Raji (cell line): Measurements from ENCODE around the gene KRTAP4-1.

Experiments used
- POLR2A ChIP-seq: IDR thresholded peaks from 2 replicates; pipeline ENCODE4 v1.6.1; 2011; ENCODE audit warnings: low read depth, low read length, control low read depth; ENCODE audit not compliant: insufficient read depth

The KRTAP4-1 gene

DNA sequence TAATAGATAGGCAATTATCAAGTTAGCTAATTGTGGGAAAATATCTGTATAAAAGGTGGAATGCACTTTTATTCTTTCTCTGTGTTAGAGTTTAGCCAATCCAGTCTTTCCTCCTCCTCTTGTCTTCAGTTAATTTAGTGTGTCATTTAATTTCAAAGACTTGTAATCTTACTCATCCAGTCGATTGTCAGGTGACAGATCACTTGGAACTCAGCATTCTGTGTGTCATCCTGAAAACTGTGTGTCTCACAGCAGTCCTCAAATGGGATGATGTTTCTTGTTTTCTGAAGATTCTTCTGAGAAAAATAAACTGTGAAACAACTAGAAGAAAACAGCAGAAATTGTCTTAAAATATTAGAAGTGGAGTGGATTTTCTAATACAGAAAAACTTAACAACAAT, 290 bp upstream of the KRTAP4-1 start:
- no peak for TF ChIP-seq POLR2A

DNA sequence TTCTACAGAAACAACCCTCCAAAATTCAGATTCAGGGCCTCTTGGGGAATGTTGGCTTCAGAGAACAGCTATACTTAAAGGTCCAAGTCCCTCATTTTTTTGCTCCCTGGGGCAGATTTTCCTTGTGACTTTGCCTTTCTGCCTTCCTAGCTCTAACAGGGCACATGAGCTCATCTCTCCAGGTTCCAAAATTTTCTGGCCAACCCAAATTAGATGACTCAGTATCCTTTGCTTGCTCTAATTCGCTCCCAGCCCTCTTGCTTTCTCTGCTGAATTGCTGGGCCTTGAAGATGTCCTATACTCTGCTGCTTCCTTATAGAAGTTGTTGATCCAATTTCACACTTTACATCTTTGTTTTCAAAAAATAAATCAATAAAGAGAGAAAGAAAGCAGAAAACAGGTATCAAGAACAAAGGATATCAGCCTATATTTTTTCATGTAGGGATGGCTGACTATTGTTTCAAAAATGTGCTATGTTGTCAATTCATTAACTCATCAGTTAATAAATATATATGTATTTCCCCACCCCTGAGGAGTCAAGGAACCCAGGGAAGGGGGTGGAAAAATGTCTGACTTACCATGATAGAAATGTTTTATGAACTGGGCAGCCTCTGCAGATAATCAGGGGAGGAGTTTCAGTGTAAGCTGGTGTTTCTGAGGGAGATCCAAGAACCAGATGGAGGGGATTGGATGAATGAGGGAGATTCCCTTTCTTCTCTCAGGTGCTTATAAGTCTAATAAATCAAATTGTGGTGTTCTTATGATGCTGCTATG, 5.7 kb downstream of the KRTAP4-1 start:
- TF ChIP-seq POLR2A: no peak

DNA sequence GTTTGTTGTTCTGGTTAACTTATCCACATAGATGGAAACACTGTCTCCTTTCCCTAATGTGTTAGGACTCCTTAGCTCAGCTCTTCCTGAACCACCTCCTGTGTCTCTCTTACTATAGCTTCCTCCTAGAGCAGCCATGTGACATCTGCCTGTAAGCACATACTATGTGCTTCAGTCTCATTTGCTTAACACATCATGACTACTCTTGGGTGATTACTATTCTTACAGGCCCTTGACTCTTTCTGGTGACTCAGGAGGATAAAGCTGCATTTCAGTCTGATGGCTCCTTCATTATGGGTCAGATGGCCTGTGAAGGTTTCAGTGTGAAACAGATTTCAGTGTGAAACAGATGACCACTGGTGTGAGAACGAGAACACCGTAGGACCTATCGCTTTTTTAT, 6.4 kb downstream of the KRTAP4-1 start:
- no peak for TF ChIP-seq POLR2A

DNA sequence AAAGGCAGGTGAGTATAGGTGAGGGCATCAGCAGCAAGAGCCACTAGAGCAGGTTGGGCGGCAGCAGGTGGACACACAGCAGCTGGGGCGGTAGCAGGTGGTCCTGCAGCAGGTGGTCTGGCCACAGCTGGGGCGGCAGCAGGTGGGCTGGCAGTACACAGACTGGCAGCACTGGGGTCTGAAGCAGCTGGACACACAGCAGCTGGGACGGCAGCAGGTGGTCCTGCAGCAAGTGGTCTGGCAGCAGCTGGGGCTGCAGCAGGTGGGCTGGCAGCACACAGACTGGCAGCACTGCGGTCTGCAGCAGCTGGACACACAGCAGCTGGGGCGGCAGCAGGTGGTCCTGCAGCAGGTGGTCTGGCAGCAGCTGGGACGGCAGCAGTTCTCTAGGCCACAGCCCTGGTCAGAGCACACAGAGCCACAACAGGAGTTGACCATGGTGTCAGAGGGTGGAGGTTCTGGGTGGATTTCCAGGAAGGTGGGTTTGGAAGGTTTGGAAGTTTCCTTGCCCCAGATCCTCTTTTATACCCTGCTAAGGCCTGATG, 6.9 kb downstream of the KRTAP4-1 start, which contains the start of gene KRTAP4-2:
TSS of gene KRTAP4-2 (minus strand) at position 495 of the 545 bp plus-strand sequence. CDS start at position 438, 57 bp downstream.
- TF ChIP-seq POLR2A: no peak

DNA sequence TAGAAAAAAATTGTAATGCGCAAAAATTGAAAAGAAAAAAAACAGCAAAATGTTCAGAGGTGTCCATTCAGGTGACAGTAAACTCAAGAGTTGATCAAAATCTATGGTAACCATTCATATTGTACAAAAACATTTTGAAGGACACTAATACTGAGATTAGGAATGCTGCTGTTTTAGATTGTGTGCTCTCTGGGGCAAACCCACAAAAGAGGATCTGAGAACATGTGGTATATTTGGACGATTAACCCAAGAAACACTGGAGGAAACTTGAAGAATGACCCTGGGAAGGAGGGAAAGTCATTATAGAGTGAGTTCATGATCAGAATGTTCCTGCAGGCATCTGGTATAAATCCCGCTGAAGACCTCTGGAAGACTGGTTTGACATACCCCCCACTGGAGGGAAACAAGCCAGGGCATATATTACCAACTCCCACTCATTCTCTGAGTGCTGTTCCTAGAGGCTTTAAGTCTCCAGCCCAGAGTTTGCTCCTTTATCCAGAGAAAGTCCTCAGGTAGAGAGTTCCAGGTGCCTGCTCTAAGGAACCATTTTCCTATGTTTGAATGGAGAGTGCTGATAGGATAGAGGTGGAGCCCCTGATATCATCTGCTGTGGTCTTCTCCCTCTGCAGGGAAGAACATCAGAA, 7.8 kb downstream of the KRTAP4-1 start:
- TF ChIP-seq POLR2A: no peak

DNA sequence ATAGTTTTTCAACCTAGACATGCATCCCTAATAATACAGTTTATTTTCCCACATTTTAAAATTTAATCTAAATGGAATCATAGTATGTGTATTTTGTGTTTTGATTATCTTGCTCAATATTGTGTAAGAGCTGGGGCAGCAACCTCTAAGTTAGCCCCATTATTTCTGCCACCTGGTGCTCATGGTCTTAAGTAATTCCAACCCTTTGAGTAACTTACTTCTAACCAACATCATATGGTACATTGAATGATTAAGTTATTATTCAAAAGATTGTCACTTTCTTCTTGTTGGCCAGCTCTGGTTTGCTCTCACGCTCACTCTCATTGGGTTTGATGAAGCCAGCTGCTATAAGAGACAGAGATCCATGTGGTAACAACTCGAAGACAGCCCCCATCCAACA, 12.8 kb downstream of the KRTAP4-1 start:
- no peak for TF ChIP-seq POLR2A

DNA sequence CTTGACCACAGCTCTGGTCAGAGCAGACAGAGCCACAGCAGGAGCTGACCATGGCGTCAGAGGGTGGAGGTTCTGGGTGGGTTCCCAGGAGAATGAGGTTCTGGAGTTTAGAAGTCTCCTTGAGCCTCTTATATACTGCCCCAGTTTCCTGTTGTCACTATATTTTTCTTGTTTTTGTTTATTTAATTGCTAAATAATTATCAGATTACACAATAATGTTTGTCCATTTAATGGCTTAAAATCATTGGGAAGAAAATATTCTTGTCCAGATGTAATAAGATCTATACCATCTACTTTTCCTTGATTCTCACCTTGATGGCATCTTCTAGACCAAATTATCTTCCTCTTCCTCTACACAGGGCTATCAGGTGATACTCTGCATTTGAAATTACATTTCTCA, 16.6 kb downstream of the KRTAP4-1 start, which contains the start of gene KRTAP4-3:
TSS of gene KRTAP4-3 (minus strand) at position 101 of the 400 bp plus-strand sequence. CDS start at position 52, 49 bp downstream.
- no peak for TF ChIP-seq POLR2A

DNA sequence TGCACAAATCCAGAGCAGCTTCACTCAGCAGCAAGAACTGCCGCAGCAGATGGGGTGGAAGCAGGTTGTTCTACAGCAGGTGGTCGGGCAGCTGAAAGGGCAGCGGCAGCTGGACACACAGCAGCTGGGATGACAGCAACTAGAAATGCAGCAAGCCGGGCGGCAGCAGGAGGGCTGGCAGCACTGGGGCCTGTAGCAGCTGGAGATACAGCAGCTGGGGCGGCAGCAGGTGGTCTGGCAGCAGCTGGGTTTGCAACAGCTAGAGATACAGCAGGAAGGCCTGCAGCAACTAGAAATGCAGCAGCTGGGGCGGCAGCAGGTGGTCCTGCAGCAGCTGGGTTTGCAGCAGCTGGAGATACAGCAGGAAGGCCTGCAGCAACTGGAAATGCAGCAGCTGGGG, 17.1 kb downstream of the KRTAP4-1 start:
- no peak for TF ChIP-seq POLR2A

DNA sequence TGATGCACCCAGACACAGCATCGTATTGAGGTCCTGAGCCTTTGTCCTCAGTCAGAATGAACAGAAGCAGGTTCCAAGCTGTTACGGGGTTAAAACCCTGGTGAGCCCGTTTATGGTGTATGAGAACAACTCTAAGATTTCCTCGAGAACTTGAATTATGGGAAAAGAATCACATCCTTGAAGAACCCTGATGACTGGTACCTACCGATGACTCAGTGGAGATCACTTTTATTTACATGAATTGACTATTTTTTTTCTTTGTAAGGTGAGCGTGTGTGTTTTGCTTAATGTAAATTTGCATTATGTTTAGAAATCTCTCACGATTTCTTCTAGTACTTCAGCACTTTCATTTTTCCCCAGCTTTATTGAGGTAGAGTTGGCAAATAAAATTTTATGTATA, 20.9 kb downstream of the KRTAP4-1 start:
- no peak for TF ChIP-seq POLR2A

DNA sequence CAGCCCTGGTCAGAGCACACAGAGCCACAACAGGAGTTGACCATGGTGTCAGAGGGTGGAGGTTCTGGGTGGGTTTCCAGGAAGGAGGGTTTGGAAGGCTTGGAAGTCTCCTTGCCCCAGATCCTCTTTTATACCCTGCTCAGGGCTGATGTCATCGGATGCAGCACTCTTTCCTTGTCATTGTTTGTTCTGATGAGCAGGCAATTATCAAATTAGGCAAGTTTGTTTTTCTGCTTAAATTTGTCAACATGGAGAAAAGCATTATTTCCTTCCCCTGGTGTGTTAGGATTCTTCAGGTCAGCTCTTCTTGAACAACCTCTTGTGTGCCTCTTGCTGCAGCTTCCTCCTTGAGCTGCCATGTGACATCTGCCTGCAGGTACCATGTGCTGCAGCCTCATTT, 24.1 kb downstream of the KRTAP4-1 start, which contains the start of gene KRTAP4-4:
TSS of gene KRTAP4-4 (minus strand) at position 101 of the 400 bp plus-strand sequence. CDS start at position 44, 57 bp downstream.
- TF ChIP-seq POLR2A: no peak

DNA sequence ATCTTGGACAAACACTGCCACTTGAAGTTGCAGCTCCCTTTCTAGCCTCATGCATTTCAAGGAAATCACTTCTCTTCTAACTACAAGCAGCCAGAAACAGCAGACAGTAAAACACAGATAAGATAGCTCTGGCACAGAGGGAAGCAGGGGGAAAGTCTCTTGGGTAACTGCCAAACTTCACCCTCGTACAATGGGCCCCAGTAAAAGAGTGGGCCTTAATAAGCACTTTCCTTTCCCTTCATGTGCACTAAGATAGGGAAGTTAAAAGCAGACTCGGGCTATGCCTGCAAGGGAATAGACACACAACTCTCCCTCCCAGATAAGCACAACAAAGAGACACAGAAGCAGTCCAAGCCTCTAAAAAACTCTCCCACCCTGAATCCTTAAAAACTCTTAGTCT, 30.9 kb downstream of the KRTAP4-1 start:
- no peak for TF ChIP-seq POLR2A

DNA sequence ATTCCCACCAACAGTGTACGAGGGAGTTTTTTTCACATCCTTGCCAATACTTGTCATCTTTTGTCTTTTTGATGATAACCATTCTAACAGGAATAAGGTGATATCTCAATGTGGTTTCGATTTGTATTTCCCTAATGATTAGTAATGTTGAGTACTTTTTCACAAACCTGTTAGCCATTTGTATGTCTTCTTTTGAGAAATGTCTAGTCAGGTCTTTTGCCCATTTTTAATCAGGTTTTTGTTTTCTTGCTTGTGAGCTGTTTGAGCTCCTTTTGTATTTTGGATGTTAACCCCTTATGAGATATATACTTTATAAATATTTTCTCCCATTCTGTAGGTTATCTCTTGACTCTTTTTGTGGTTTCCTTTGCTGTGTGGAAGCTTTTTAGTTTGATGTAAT, 33.2 kb downstream of the KRTAP4-1 start:
- TF ChIP-seq POLR2A: no peak

DNA sequence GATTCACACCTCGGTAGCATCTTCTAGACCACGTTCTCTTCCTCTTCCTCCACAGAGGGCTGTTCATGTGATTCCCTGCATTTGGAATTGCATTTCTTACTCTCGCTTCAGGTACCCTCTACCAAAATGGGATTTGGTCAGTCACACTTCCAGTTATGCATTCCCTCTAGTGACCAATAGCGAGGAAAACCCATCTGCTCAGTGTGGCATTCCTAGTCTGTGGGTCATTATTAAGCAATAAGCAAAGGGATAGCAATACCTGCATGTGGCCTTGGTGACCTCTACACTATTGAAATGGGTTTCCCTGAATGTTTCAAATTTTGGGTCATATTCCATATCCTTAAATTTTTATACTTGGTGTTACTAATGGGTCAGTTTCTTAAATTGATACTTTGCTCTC, 34.7 kb downstream of the KRTAP4-1 start:
- no peak for TF ChIP-seq POLR2A

DNA sequence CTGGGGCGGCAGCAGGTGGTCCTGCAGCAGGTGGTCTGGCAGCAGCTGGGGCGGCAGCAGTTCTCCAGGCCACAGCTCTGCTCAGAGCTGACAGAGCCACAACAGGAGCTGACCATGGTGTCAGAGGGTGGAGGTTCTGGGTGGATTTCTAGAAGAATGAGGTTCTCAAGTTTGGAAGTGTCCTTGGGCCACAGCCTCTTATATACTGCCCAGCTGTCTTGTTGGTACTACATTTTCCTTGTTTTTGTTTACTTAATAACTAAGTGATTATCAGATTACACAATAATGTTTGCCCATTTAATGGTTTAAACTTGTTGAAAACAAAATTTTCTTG, 35.1 kb downstream of the KRTAP4-1 start, which contains the start of gene KRTAP4-5:
TSS of gene KRTAP4-5 (minus strand) at position 174 of the 334 bp plus-strand sequence. CDS start at position 116, 58 bp downstream.
- TF ChIP-seq POLR2A: no peak

DNA sequence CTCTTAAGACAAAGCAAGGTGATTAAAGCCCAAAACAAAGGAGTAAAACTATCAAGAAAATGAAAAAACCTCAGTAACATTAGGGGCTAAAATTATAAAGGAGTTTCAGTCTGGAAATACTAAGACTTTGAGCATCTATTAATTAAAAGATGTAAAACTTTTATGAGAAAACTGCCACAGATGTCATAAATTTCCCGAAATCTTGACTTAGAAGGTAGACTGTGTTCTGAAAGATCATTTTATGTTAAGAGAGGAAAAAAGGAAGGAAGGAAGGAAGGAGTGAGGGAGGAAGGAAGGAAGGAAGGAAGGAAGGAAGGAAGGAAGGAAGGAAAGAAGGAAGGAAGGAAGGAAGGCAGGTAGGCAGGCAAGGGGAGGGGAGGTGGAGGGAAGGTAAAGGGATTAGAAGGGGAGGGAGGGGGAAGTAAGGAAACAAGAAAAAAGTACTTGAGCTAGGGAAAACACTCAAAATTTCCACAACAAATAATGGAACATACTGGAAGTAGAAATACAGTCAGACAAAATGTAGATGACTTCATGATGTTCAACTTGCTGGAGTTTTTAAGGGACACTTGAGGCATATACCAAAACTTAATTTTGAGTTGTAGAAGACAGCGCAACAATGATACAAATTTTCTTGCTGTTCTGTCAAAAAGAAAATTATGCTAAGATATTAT, 37.0 kb downstream of the KRTAP4-1 start:
- TF ChIP-seq POLR2A: no peak

DNA sequence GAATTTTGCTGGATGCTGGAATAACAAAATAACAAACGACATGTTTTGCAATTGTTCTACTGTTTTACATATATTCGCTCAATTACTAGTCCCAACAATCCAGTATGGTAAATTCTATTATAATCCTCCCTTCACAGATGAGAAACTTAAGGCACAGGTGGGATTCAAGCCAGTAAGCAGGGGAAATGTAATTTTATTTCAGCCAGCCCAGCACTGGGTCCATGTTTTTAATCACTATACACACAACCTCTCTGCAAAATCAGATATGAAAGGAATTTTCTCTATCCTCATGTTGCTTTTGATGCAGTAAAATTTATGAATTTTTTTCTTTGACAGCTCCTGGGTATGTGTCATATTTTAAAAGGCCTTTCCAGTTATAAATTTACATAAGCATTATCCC, 39.5 kb downstream of the KRTAP4-1 start:
- no peak for TF ChIP-seq POLR2A

DNA sequence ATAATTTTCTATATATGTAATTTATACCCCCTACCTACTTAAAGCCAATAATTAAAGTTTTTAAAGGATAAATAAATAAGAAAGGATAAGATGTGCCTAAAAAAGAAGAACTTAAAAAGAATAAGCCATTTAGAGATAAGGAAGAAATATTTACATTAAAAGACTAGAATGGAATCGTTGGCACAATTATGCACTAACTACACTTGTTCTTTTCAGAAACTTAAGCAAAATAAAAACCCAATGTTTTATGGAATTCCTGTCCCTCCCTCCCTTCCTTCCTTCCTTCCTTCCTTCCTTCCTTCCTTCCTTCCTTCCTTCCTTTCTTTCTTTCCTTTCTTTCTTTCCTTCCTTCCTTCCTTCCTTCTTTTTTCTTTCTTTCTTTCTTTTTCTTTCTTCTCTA, 39.9 kb downstream of the KRTAP4-1 start:
- TF ChIP-seq POLR2A: no peak
